Peyer's patch (tissue), 4 donors: ENCODE results near the gene CPSF4L.

Experiments
- POLR2A ChIP-seq, 2 donors: fragments of 450-650 bp; IDR thresholded peaks; one replicate each; pipeline ENCODE4 v1.5.1; 2017; ENCODE audit warnings: antibody characterized with exemption in 2 of 2, mild to moderate bottlenecking in 2 of 2, moderate library complexity in 2 of 2
- TF ChIP-seq, protein P1 (sequence below), 6 experiments: fragments of 450-650 bp in 4 of 6; fragments of 200-600 bp in 2 of 6; sonication (generic) in 1 of 6; IDR thresholded peaks; one replicate each; pipeline ENCODE4 v1.5.1; 2017 to 2019; ENCODE audit warnings: antibody characterized with exemption in 6 of 6, mild to moderate bottlenecking in 3 of 6, moderate library complexity in 1 of 6

GRCh38 chr17:73305845-73306836 lies 44.5 kb upstream of the CPSF4L start:
- no peak for TF ChIP-seq POLR2A (IDR thresholded peaks at IDR 0.05)
- TF ChIP-seq, protein P1, sequence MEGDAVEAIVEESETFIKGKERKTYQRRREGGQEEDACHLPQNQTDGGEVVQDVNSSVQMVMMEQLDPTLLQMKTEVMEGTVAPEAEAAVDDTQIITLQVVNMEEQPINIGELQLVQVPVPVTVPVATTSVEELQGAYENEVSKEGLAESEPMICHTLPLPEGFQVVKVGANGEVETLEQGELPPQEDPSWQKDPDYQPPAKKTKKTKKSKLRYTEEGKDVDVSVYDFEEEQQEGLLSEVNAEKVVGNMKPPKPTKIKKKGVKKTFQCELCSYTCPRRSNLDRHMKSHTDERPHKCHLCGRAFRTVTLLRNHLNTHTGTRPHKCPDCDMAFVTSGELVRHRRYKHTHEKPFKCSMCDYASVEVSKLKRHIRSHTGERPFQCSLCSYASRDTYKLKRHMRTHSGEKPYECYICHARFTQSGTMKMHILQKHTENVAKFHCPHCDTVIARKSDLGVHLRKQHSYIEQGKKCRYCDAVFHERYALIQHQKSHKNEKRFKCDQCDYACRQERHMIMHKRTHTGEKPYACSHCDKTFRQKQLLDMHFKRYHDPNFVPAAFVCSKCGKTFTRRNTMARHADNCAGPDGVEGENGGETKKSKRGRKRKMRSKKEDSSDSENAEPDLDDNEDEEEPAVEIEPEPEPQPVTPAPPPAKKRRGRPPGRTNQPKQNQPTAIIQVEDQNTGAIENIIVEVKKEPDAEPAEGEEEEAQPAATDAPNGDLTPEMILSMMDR (IDR thresholded peaks at IDR 0.05), result no peak
